Transverse colon (tissue), 4 donors: Measurements from ENCODE around the gene MCTP2. TPM values are rescaled to one million over a fixed set of nuclear protein-coding genes. Genes with fewer than 3 reads are reported as not detected.

Experiments
- DNase-seq: peaks from one replicate; pipeline ENCODE4 v3.0.0-alpha.2; 2019
- H3K27ac ChIP-seq, 4 donors: fragments of 200-600 bp; sonication (generic); 2 replicates each; pipeline ENCODE4 v1.5.1; 2016 to 2018; ENCODE audit warnings: inconsistent platforms in 4 of 4
- H3K27me3 ChIP-seq: fragments of 200-600 bp; sonication (generic); 2 replicates; pipeline ENCODE4 v1.5.1; 2017; ENCODE audit warnings: inconsistent platforms
- H3K36me3 ChIP-seq, 4 donors: fragments of 200-600 bp; sonication (generic); 2 replicates each; pipeline ENCODE4 v1.5.1; 2017 to 2019; ENCODE audit warnings: inconsistent platforms in 4 of 4
- H3K4me1 ChIP-seq, 4 donors: fragments of 200-600 bp; sonication (generic); 2 replicates each; pipeline ENCODE4 v1.5.1; 2017 to 2020; ENCODE audit warnings: inconsistent platforms in 4 of 4
- H3K4me3 ChIP-seq, 4 donors: fragments of 200-600 bp; sonication (generic); 1 replicate in 1 of 4; 2 replicates in 3 of 4; pipeline versions ENCODE4 v1.5.1 to v1.6.1; 2017 to 2019; ENCODE audit warnings: inconsistent platforms in 4 of 4
- H3K9me3 ChIP-seq, 2 donors: fragments of 200-600 bp; sonication (generic); 2 replicates each; pipeline ENCODE4 v1.5.1; 2017 to 2019; ENCODE audit warnings: inconsistent platforms in 2 of 2
- CTCF ChIP-seq, 5 experiments: fragments of 200-600 bp in 3 of 5; fragments of 450-650 bp in 2 of 5; sonication (generic) in 3 of 5; IDR thresholded peaks; 1 replicate in 2 of 5; 2 replicates in 3 of 5; pipeline ENCODE4 v1.5.1; 2016 to 2017; ENCODE audit warnings: antibody characterized with exemption in 5 of 5, inconsistent platforms in 3 of 5, mild to moderate bottlenecking in 2 of 5, moderate library complexity in 1 of 5
- EP300 ChIP-seq: sonication (generic); formaldehyde crosslinking; IDR thresholded peaks from one replicate; pipeline ENCODE4 v1.6.1; 2017; ENCODE audit warnings: antibody characterized with exemption, low read depth
- POLR2A ChIP-seq: fragments of 450-650 bp; IDR thresholded peaks from one replicate; pipeline ENCODE4 v1.6.1; 2016; ENCODE audit warnings: antibody characterized with exemption, mild to moderate bottlenecking, moderate library complexity
- POLR2AphosphoS5 ChIP-seq, 3 donors: sonication (generic); formaldehyde crosslinking; IDR thresholded peaks; one replicate each; pipeline ENCODE4 v1.6.1; 2016; ENCODE audit warnings: antibody characterized with exemption in 3 of 3
- WGBS, 2 donors: methylation state at CpG; one replicate each; pipeline ENCODE4 v1.1.5; 2018; ENCODE audit warnings: low coverage in 1 of 2; 5-methylcytosine and 5-hydroxymethylcytosine counted together
- in situ Hi-C, 4 donors: fragments of 200-750 bp; cut with MboI; loops; one replicate each; pipeline versions ENCODE4 v1.15.0 to v1.15.1; 2017; ENCODE audit warnings: low sequenced_read_pairs in 3 of 4, low pct_ligation_motif_present in 1 of 4, low pct_unique_long_range_greater_than_20kb in 1 of 4
- intact Hi-C: fragments of 100-400 bp; cut with DNase I; formaldehyde crosslinking; loops from one replicate; pipeline ENCODE4 v1.15.1; 2023; ENCODE audit warnings: low total_unique reads
- total RNA-seq, 4 donors: library from RNA; depleted of rRNA; stranded (reverse); fragments of >200 nt; gene quantifications; one replicate each; pipeline ENCODE4 v1.1.0, GENCODE V29; 2016

The MCTP2 gene
- total RNA-seq, 4 donors from 2014 or later: 108 to 409 (median 144) TPM

GRCh38 chr15:94263341-94264273 is 32.2 kb downstream of the MCTP2 start:
- no peak overlapping the region for H3K4me3 ChIP-seq
- intact Hi-C loops: no loop called here
- 58 to 70% methylated on average over 7 of the region's 7 CpGs for WGBS, 2 donors

GRCh38 chr15:94265009-94265408 is 33.6 kb downstream of the MCTP2 start:
- Histone ChIP-seq H3K4me1 (peaks cover 0 to 16% (median 2%) of the 10 kb centered on the region in 4 donors), H3K4me3 (no peak overlapping the region), H3K27me3 (no peaks in the 10 kb centered on the region), H3K9me3 (no peaks in the 10 kb centered on the region), H3K36me3 (no peaks in the 10 kb centered on the region), H3K27ac (no peak overlapping the region)
- in situ Hi-C loops (no loop called here), intact Hi-C loops (no loop called here)
- 78 to 100% methylated on average over 1 to 4 of the region's 4 CpGs for WGBS, 2 donors
- TF ChIP-seq CTCF (IDR thresholded peaks at IDR 0.05): no peak
- no peak for TF ChIP-seq POLR2A
- no peak for TF ChIP-seq POLR2AphosphoS5 (IDR thresholded peaks at IDR 0.05)
- no peak for TF ChIP-seq EP300
- no peak for DNase-seq

More at GRCh38 chr15:94263341-94264273, 32.2 kb downstream of the MCTP2 start:
- TF ChIP-seq CTCF (IDR thresholded peaks at IDR 0.05) (no peak), POLR2A (no peak), EP300 (no peak), POLR2AphosphoS5 (IDR thresholded peaks at IDR 0.05) (no peak)
- no peak overlapping the region for H3K27ac ChIP-seq
- H3K36me3 ChIP-seq: no peaks in the 10 kb centered on the region
- peaks cover 0 to 25% (median 4%) of the 10 kb centered on the region in 4 donors for H3K4me1 ChIP-seq
- in situ Hi-C loops: no loop called here
- DNase-seq: no peak
- H3K9me3 ChIP-seq: no peaks in the 10 kb centered on the region
- no peaks in the 10 kb centered on the region for H3K27me3 ChIP-seq

DNA sequence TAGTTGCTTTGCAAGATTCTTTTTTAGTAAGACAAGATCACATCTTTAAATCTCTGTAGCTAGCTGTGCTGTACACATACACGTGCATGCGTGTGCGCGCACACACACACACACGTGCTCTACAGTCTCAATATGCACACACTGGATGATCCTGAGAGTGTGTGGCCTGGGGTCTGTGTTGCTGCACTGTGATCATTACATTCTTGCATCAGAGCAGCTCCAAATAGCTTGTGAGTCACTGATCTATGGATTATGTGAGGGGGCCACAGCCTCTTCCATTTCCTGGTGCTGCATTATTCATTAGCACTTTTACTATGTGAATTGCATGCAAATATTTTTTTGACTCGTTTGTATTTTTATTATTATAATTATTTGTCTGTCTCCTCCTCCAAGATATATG is 34.6 kb downstream of the MCTP2 start:
- no peak overlapping the region for H3K4me3 ChIP-seq
- H3K27me3 ChIP-seq: no peaks in the 10 kb centered on the region
- TF ChIP-seq CTCF (IDR thresholded peaks at IDR 0.05) (no peak), EP300 (no peak), POLR2AphosphoS5 (IDR thresholded peaks at IDR 0.05) (no peak), POLR2A (no peak)
- no peak for DNase-seq
- H3K4me1 ChIP-seq: peaks cover 0 to 13% (median 2%) of the 10 kb centered on the region in 4 donors
- 70 to 77% methylated on average over 6 of the region's 6 CpGs for WGBS, 2 donors
- no peak overlapping the region for H3K27ac ChIP-seq
- H3K9me3 ChIP-seq: no peaks in the 10 kb centered on the region
- intact Hi-C loops (no loop called here), in situ Hi-C loops (no loop called here)
- H3K36me3 ChIP-seq: no peaks in the 10 kb centered on the region

DNA sequence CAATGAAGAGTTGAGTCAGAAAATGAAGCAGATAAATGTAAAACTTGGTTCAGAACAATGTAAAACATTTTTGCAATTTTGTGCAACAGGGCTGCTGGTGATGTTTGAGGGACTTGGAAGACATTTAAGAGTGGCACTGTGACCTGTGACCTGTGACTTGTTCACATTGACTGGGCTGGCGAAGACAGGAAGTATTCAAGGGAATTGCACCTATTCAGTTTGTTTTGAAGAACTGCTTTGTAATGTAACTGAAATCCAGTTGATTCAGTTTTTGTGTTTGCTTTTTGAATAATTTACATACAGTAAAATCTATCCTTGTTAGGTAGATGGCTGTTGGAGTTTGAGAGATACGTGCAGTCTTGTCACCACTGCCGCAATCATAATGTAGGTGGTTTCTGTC is 35.4 kb downstream of the MCTP2 start:
- Histone ChIP-seq H3K4me3 (no peak overlapping the region), H3K27ac (peak overlapping the region in 3 of 4 donors; percentile 7 to 15 (median 10)), H3K36me3 (no peaks in the 10 kb centered on the region), H3K27me3 (no peaks in the 10 kb centered on the region), H3K9me3 (no peaks in the 10 kb centered on the region), H3K4me1 (peaks cover 0 to 21% (median 2%) of the 10 kb centered on the region in 4 donors)
- no peak for TF ChIP-seq CTCF (IDR thresholded peaks at IDR 0.05)
- TF ChIP-seq POLR2A: no peak
- no peak for TF ChIP-seq EP300
- TF ChIP-seq POLR2AphosphoS5 (IDR thresholded peaks at IDR 0.05): no peak
- intact Hi-C loops (no loop called here), in situ Hi-C loops (no loop called here)
- no peak for DNase-seq
- WGBS, 2 donors: 35 to 74% methylated on average over 3 of the region's 3 CpGs
